ENCODE results near the gene SLC2A10.

DNA sequence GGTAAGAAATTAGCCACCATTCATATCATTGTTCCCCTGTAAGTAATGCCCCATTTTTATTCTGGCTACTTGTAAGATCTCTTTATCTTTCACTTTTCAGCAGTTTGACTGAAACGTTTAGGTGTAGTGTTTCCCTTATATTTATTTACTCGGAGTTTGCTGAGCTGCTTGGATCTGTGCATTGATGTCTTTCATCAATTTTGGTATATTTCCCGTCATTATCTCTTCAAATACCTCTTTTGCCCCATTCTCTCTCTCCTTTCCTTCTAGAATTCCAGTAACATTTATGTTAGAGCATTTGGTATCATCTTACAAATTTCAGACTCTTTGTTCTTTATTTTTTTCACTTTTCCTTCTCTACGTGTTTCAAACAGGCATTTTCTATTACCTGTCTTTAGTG, 49.0 kb upstream of the SLC2A10 start:
- TF ChIP-seq, protein P1, sequence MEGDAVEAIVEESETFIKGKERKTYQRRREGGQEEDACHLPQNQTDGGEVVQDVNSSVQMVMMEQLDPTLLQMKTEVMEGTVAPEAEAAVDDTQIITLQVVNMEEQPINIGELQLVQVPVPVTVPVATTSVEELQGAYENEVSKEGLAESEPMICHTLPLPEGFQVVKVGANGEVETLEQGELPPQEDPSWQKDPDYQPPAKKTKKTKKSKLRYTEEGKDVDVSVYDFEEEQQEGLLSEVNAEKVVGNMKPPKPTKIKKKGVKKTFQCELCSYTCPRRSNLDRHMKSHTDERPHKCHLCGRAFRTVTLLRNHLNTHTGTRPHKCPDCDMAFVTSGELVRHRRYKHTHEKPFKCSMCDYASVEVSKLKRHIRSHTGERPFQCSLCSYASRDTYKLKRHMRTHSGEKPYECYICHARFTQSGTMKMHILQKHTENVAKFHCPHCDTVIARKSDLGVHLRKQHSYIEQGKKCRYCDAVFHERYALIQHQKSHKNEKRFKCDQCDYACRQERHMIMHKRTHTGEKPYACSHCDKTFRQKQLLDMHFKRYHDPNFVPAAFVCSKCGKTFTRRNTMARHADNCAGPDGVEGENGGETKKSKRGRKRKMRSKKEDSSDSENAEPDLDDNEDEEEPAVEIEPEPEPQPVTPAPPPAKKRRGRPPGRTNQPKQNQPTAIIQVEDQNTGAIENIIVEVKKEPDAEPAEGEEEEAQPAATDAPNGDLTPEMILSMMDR (conservative IDR thresholded peaks at IDR 0.05 in 1 of 2, IDR thresholded peaks at IDR 0.05 in 1 of 2; ENCODE audit: extremely low read depth in 1 of 2, insufficient read depth in 1 of 2, low read depth in 1 of 2, low read length in 2 of 2): no peak
- no peak for TF ChIP-seq EZH2 (IDR thresholded peaks at IDR 0.05; ENCODE audit: borderline replicate concordance, low read length)

Data from mammary epithelial cell (primary cell).